ENCODE data around the gene LARP4B. TPM values are rescaled to one million over a fixed set of nuclear protein-coding genes. Genes with fewer than 3 reads are reported as not detected.
A peak's percentile ranks its signal among the peaks of the same experiment; 100 is the strongest.

Gene LARP4B
- total and polyA plus RNA-seq, 8 donors = 45.1 to 122 (median 54.4) TPM

- H3K27me3 ChIP-seq = no peaks in the 10 kb centered on the region
- H3K36me3 ChIP-seq = peaks cover 0 to 73% of the 10 kb centered on the region in 2 donors
- intact Hi-C loops (cut with DNase I) = no loop called here
- H3K4me1 ChIP-seq = peaks cover 0 to 6% of the 10 kb centered on the region in 2 donors
- ATAC-seq (no peak), DNase-seq (no peak)
- no peak overlapping the region for H3K4me3 ChIP-seq
- TF ChIP-seq CTCF (IDR thresholded peaks at IDR 0.05) = no peak
- H3K27ac ChIP-seq = no peak overlapping the region
- no peaks in the 10 kb centered on the region for H3K9me3 ChIP-seq
Measured at GRCh38 chr10:856416-857157, 74.9 kb downstream of the LARP4B start.

- Histone ChIP-seq H3K9me3 (no peaks in the 10 kb centered on the region), H3K4me1 (peaks cover 0 to 9% of the 10 kb centered on the region in 2 donors), H3K27me3 (no peaks in the 10 kb centered on the region), H3K36me3 (peaks cover 0 to 64% of the 10 kb centered on the region in 2 donors), H3K4me3 (no peak overlapping the region), H3K27ac (no peak overlapping the region)
- TF ChIP-seq CTCF (IDR thresholded peaks at IDR 0.05) = no peak
- no peak for ATAC-seq
- DNase-seq = no peak
- intact Hi-C loops (cut with DNase I) = no loop called here
Measured at GRCh38 chr10:855671-856070, 75.8 kb downstream of the LARP4B start.

- Histone ChIP-seq H3K36me3 (peaks cover 0 to 58% of the 10 kb centered on the region in 2 donors), H3K27ac (no peak overlapping the region), H3K4me1 (peaks cover 0 to 9% of the 10 kb centered on the region in 2 donors), H3K9me3 (peaks cover 0 to 6% of the 10 kb centered on the region in 2 donors), H3K27me3 (no peaks in the 10 kb centered on the region), H3K4me3 (no peak overlapping the region)
- intact Hi-C loops (cut with DNase I) = no loop called here
- DNase-seq = no peak
- no peak for TF ChIP-seq CTCF (IDR thresholded peaks at IDR 0.05)
- ATAC-seq = no peak
Measured at GRCh38 chr10:855079-855478, 76.4 kb downstream of the LARP4B start.

DNA sequence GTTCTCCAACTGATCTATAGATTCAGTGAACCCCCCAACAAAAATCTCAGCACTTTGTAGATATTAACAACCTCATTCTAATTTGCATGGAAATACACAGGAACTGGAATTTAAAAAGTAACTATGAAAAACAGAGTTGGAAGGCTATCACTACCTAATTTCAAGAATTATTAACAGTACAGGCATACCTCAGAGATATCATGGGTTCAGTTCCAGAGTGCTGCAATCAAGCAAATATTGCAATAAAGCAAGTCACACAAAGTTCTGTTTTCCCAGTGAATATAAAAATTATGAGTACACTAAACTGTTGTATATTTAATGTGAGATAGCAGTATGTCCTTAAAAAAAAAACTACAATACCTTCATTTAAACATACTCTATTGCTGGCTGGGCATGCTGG, 78.5 kb downstream of the LARP4B start:
- Histone ChIP-seq H3K4me1 (peaks cover 0 to 9% of the 10 kb centered on the region in 2 donors), H3K27ac (peak overlapping the region in 1 of 2 donors; percentile 33), H3K27me3 (no peaks in the 10 kb centered on the region), H3K9me3 (peaks cover 0 to 8% of the 10 kb centered on the region in 2 donors), H3K4me3 (no peak overlapping the region), H3K36me3 (peaks cover 0 to 43% of the 10 kb centered on the region in 2 donors)
- intact Hi-C loops (cut with DNase I) = no loop called here
- no peak for TF ChIP-seq CTCF (IDR thresholded peaks at IDR 0.05)
- DNase-seq (no peak), ATAC-seq (no peak)

GRCh38 chr10:852386-852785, 79.1 kb downstream of the LARP4B start:
- DNase-seq (no peak), ATAC-seq (no peak)
- TF ChIP-seq CTCF (IDR thresholded peaks at IDR 0.05) = no peak
- Histone ChIP-seq H3K4me1 (peaks cover 0 to 9% of the 10 kb centered on the region in 2 donors), H3K27me3 (no peaks in the 10 kb centered on the region), H3K9me3 (peaks cover 0 to 8% of the 10 kb centered on the region in 2 donors), H3K27ac (peak overlapping the region in 1 of 2 donors; percentile 33), H3K36me3 (peaks cover 0 to 47% of the 10 kb centered on the region in 2 donors), H3K4me3 (no peak overlapping the region)
- intact Hi-C loops (cut with DNase I) = no loop called here
